ENCODE data around the gene ANP32A.

ANP32A gene

DNA sequence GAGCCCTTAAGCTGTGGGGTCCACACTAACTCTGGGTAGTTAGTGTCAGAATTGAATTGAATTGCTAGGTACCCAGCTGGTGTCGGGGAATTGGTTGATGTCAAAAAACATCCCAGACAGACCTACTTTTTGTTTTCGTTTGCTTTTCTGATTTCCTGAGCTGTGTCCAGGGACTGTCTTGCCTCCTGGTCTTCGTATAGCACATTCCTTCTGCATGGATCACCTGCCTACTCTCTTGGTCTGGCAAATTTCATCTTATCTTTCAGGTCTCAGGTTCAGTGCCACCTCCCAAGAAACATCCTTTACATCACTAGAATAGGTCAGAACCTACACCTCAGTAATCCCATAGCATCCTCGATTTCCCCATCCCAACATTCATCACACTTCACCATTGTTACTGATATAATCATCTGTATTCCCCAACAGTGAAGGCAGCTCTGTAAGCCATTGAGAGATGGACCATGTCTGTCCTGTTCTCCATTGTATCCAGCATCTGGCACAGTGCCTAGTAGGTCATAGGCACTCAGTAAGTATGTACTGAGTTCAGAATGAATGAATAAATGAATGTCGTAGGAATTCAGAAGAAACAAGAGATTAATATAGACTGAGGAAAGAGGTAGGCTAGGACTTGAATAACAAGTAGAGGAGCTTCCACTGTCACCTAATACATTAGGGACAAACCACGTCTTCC, 81.2 kb downstream of the ANP32A start:
- DNase-seq = no peak

DNA sequence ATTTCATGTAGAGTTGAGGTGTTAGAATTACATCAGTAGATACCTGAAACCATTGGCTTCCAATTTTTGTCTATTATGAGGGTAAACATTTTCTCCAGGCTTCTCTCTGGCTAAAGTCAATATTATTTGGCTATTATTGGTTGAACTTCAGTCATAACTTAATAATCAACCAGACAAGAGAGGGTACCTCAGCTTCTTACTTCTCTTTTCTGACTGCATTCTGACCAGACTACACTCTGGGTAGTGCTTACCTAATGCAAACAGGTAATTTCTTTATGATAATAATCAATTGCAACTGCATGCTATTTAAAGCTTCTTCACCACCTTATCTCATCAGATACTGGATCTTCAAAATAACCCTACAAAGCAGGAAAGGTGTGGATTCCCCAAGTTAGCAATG, 85.1 kb downstream of the ANP32A start:
- no peak for DNase-seq

DNA sequence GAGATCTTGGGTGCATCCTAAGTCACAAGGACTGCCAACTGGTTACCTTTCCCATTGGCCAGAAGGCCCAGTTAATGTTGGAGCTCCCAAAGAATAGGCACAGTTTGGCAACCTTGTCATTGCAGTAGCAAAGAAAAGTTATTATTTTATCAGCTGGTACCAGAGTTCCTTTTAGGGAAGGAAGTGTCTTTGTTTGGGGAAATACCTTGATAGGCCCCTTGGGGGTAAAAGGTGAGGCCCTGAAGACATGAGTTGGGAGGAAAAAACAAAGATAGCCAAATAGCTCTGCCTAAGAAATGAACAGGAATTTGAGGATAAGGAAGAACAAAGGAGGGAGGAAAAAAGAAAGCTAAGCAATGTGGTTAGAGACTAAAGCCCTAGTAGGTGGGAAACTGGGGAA, 85.8 kb downstream of the ANP32A start:
- no peak for DNase-seq

DNA sequence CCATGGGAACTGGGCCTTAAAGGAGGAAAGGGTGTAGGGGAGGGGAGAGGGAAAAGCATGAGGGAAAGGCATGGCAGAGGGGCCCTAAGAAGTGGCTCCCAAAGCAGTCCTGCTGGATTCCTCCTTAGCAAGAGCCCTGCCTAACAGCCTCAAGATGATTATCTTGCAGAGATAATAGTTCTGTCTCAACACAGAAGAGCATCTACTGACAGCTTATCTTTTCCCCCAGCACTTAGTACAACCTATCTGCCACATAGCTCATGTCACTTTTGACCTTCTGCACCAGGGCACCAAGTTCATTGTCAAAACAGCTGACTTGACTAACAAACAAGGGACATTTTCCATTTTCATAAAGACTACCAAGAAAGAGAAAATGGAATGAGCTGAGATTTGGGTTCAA, 86.3 kb downstream of the ANP32A start:
- no peak for DNase-seq

DNA sequence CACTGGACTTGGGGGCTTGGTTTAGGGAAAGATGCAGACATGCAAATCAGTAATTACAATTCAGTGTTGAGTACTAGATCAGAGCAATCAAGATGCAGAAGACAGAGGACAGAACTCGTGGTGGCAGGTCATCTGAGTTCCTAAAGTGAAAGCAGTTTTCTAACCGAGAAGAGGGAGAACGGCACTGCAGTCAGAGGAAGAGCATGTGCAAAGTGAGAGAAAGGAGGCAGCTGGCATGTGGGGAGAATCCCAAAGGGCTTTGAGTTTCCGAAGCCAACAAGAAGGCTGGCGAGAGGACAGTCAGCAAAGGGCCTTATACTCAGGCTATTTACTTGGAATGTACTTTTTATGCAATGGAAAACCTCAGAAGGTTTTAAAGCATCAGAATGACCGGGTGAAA, 87.0 kb downstream of the ANP32A start:
- DNase-seq = no peak

DNA sequence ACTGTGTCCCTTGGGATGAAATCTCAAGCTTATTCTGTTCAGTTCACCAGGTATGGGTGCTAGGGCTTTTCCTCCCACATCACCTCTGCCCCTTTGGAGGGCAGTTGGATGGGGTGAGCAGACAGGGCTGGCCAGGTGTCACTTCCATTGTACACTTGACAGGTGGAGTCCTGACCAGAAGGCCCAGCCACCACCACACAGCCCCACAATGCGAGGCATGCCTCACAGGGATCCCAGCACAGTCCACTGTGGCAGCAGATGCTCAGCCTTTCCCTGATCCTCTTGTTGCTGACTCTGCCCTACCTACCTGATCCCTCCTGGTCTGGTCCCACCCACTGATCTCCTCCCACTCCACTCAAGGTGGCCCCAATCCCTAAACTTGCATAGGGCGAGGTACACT, 88.2 kb downstream of the ANP32A start:
- no peak for DNase-seq

DNA sequence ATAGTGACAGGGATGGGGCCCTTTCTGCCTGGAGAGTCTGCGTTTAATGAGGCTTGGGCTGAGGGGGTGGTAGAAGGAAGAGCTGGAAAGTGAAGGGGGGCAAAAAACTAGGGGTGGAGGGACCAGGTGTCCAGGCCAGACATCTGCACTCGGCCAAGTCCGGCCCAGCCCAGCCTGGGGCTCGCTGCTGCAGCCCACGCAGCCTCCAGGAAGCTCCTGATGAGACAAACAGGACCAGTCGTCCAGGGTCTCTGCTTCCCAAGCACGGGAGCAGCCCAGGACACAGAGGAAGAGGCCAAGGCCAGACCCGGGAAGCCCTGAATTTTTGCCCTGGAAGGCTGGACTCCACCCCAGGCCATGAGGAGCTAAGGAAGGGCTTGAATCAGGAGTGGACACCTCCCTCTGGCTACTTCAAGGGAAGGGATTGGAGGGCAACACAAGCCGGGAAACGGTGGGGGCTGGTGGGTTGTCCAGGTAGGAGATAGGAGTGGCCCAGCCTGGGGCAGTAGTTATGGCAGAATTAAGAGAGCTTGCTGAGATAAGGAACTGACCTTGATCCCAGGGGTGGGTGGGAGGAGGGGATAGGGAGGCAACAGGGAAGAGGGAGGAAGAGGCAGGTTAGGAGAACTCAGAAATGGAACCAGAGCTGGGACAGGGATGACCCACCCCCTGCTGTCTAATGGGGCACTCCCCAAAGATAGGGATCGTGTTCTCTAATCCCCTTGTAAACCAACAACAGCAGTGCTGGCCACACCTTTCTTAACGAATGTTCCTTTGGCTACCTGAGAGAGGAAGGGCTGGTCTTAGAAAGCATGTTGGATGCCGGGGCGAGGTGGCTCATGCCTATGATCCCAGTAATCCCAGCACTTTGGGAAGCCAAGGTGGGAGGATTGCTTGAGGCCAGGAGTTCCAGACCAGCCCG, 89.5 kb downstream of the ANP32A start:
- no peak for DNase-seq

DNA sequence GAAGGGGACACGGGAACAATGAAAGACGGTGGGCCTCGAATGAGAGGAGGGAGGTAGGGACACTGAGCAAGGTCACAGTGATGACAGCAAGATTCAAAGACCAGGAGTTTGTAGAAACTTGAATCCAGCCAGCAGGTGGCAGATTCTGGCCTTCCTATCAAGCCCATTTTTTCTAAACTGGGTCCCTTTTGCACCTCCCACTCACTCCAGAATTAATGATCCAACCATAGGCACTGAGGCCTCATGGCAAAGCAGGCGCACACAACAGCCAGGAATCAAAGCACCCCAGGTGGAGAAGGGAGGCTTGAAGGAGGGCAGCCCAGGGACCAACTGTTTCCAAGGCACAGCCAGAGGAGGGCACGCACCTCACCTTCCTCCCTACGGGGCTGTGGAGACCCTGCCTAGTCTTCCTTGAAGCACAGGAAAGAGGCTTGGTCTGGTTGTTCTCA, 90.2 kb downstream of the ANP32A start:
- DNase-seq = no peak

DNA sequence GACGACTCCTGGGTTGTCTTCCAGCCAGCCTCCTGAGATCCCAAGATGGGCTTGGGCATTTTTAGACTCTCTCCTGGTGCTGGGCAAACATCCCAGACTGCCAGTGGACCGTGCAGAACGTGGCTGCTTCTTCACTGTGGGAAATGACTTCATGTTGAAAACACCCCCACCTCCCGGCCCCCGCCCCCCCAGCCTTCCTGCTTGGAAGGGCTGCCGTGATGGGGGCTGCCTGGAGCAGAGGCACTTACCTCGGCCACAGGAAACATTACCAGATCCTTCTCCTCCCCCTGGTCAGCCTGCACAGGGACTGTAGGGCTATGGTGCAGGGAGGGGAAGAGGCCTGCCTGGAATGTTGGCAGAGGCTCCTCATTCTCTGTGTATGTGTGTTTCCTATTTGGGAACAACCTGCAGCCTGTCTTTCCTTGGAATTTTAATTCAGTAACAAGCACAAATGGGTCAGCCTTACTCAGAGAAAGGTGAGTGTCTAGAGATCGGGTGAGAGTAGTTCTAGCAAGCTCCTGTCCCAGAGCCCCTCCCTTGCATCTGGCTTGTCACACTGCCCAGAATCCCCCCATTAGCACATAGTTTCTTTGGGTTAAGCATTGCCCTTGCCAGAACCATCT, 90.8 kb downstream of the ANP32A start:
- no peak for DNase-seq

All from NCI-H2081 treated with DMSO at 0.1 percent for 48 hours (cell line).